GM18508 (cell line): Measurements from ENCODE around the gene CELF1.

Source experiments
- ATAC-seq: cut with Tn5 transposase; IDR thresholded peaks from one replicate; pipeline ENCODE4 v1.9.1; 2021; ENCODE audit warnings: moderate number of reproducible peaks; ENCODE audit not compliant: insufficient read depth, unreplicated experiment

Gene CELF1

GRCh38 chr11:47514825-47515647 lies 37.9 kb downstream of the CELF1 start:
- no peak for ATAC-seq

DNA sequence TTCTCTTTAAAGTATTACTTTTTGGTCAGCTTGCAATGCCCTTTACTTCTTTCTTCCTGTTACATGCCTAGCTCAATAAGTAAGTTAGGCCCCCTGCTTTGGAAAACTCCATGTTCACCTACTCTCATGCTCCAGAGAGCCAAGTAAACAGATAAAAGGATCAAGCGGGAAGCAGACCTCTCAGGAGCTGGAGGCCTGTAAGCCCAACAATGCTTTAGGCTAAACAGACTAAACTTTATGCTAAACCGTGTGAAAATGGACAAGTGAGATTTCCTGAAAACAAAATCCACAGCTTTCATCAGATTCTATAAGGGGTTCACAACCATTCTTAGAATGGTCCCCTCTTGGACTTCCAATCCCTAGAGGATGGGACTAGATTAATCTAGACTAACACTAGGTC lies 40.2 kb downstream of the CELF1 start:
- no peak for ATAC-seq

GRCh38 chr11:47511917-47512316 lies 41.0 kb downstream of the CELF1 start:
- ATAC-seq = no peak

GRCh38 chr11:47510209-47510608 lies 42.7 kb downstream of the CELF1 start:
- no peak for ATAC-seq

GRCh38 chr11:47509077-47509536 lies 43.8 kb downstream of the CELF1 start:
- ATAC-seq = no peak

DNA sequence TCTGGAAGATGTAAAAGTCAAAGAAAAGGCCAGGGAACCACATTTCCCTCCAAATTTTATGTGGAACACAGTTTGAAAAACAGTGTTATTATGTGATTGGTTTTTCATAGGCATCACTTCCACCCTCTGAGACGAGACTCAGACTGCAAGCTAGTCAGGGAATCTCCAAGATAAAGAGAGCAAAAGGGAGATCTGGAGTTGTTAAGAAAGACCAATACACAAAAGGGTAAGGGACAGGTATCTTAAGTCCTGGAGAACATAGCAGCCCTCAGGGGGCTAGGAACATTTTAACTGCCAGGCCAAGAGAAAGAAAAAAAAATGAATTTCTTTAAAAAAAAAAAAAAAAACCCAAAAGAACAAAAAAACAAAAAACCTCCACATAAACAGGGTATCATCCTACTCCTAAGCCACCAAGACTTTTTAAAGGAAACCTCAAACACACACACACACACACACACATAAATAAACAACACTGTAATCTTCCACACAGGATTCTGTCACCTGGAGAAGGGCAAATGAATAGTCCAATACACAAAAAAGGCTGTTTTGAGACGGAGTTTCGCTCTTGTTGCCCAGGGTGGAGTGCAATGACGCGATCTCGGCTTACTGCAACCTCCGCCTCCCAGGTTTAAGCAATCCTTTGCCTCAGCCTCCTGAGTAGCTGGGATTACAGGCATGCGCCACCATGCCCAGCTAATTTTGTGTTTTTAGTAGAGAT lies 44.5 kb downstream of the CELF1 start:
- ATAC-seq = no peak

GRCh38 chr11:47507563-47508239 lies 45.2 kb downstream of the CELF1 start:
- no peak for ATAC-seq

DNA sequence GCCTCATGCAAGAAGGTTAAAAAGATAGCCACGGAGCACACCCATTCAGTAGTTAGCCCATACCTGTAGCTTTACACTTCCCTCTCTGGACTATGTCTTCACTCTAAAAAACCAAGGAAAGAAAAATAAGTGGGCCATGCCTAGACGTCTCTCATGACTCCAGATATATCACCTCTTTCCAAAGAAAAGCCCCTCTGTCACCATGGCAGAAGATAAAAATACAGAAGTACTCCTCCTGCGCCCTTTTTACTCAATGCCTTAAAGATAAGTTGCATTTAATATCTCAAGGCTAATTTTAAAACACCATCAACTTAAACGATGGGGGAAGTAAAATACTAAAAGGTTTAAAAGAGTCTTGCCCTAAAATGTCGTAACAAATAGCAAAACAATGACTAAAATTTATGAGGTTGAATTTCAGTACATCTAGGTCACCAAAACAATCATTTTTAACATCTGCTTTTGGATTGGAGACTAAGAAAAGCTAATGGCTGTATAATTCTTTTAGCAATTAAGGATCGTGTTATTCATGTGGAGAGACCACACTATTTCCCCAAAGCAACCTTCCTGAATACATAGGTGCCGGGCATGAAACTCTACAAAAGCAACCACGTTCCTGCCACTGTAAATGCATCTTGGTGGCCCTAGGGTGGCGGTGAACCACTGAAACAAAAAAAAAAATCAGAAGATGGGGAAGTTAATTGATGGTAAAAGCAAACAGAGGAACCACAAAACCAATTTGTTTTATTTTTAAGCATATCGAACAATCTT lies 46.0 kb downstream of the CELF1 start:
- ATAC-seq = no peak

DNA sequence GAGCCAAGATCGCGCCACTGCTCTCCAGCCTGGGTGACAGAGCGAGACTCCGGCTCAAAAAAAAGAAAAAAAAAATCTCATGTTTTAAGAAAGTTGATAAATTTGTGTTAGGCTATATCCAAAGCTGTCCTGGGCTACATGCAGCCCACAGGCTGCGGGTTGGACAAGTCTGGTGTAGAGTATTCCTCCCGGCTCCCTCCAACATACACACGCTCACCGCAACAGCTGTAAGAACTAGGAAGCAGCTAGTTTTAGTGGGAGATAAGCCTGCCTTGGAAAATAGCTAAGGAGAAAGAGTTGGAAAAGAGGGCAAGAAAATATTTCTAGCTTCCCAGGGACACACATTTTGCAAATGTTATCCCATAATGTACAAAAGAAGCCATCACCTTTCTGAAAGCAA lies 46.6 kb downstream of the CELF1 start:
- no peak for ATAC-seq

DNA sequence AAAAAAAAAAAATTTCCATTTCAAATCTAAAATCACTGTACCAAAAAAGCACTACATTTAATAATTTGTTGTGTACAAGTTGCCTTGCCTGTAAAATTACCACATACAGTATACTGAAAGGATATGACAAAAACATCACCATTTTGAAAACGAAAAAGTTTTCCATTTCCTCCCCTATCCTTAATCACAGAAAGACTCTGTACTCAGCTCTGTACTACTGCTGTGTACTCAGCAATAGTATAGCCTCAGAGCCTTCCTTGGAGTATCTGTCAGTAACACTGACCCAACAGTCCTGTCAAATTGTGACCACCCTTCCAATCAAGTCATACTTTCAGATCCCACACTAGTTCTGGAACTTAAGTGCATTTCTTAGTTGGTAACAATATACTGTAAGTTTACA lies 48.0 kb downstream of the CELF1 start:
- ATAC-seq = no peak

DNA sequence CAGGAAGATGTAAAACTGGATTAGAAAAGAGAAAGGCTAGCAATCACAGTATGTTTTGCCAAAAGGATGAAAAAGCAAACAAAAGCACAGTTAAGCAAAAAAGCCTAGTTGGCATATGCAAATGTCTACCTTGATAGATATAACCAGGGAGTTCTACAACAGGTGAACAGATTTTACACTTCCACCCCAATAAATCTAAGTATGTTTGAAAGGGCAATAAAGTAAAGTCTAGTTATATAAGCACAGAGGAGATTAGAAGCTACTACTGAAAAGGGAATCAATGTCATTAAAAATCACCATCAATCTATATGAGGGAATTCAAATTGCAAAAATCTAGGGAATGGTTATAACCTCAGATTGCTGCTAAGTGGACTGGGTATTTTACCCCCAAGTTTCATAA lies 49.7 kb downstream of the CELF1 start:
- ATAC-seq = no peak

GRCh38 chr11:47502767-47503166 lies 50.2 kb downstream of the CELF1 start:
- ATAC-seq = no peak

- no peak for ATAC-seq
Measured at GRCh38 chr11:47501101-47501500, 51.8 kb downstream of the CELF1 start.

DNA sequence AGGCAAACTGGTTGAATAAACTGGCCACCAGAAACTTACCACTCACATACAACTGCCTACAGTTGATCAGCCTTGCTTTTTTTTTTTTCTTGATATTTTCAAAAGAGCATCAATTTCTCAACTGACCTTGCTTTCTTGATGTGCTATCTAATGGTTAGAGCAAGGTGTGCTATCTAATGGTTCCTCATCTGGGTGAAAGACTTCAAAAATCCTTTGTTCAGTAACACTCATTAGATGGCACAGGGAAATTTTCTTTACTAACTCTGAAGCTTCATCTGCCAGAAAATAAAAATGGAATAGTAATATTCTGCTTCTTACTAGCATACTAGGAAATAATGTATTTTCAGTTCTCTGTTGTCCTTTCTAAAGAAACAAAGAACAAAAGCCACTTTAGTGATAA lies 52.8 kb downstream of the CELF1 start:
- ATAC-seq = no peak

- no peak for ATAC-seq
Measured at GRCh38 chr11:47499614-47500013, 53.3 kb downstream of the CELF1 start.

DNA sequence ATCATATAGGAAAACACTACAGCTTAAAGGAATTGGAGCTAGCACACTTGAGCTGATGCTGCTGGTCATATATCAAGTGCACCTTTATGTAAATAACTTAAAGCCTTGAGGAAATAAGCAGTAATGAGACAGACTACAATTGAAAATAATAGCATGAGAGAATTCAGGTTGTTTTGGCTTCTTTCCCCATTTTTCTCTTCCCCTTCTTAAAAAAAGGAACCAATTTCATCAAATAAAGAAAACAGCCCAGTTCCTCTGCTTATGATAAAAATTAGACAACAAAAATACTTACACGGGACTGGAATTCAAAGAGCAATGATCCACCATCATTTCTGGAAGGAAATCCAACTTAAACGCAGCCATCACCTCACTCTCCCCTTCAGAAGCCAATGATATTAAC lies 53.8 kb downstream of the CELF1 start:
- ATAC-seq = no peak

- ATAC-seq = no peak
Measured at GRCh38 chr11:47498584-47499152, 54.3 kb downstream of the CELF1 start.

GRCh38 chr11:47498149-47498548 lies 54.8 kb downstream of the CELF1 start:
- ATAC-seq = no peak

- no peak for ATAC-seq
Measured at GRCh38 chr11:47496808-47497207, 56.1 kb downstream of the CELF1 start.

GRCh38 chr11:47495856-47496217 lies 57.1 kb downstream of the CELF1 start:
- no peak for ATAC-seq
